Measurements from ENCODE around the gene UBE3A.
"Not testable (repeated sequence)": the region's sequence is repeated elsewhere in the genome, so short reads cannot be mapped to it uniquely, and the experiment has no call there.

UBE3A gene

DNA sequence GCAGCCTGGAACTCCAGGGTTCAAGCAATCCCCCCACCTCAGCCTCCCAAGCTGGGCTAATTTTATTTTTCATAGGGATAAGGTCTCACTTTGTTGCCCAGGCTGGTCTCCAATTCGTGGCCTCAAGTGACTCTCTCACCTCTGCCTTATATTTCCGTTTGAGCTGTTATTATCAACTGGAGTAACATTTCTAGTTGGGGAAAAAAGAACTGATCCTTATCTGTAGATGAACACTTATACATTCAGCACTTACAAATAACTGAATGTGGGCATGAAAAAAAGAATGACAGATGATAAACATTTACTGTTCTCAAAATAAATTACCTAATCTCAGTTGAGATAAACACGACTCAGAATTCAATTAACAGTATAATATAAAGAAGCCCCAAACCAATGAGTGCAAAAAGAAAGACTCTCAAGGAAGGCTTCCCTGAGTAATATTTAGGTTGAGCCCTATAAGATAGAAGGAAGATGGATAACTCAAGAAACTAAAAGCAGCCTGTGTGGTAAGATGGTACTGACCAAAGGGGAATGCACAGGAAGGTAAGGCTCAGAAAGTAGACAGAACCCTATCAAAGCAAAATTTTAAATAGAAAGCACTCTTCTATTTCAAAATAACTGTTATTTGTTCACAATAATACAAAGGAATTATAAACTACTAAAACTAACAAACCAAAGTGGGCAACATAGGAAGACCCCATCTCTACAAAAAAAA is 11.8 kb downstream of the UBE3A start:
- Mint-ChIP-seq H3K9me3 (peaks cover 9% of the 10 kb centered on the region), H3K4me1 (ENCODE audit: low read depth) (peaks cover 17% of the 10 kb centered on the region), H3K27ac (no peak overlapping the region), H3K4me3 (no peak overlapping the region), H3K36me3 (ENCODE audit: low read depth) (peaks cover 22% of the 10 kb centered on the region), H3K27me3 (ENCODE audit: low read depth) (no peaks in the 10 kb centered on the region)

- H3K4me1 Mint-ChIP-seq (ENCODE audit: low read depth) = peaks cover 21% of the 10 kb centered on the region
- peaks cover 38% of the 10 kb centered on the region for H3K36me3 Mint-ChIP-seq (ENCODE audit: low read depth)
- no peak overlapping the region for H3K27ac Mint-ChIP-seq
- H3K4me3 Mint-ChIP-seq = no peak overlapping the region
- no peaks in the 10 kb centered on the region for H3K27me3 Mint-ChIP-seq (ENCODE audit: low read depth)
- H3K9me3 Mint-ChIP-seq = peaks cover 26% of the 10 kb centered on the region
Observed at GRCh38 chr15:25424073-25424472, 14.8 kb downstream of the UBE3A start.

- peaks cover 40% of the 10 kb centered on the region for H3K36me3 Mint-ChIP-seq (ENCODE audit: low read depth)
- no peaks in the 10 kb centered on the region for H3K27me3 Mint-ChIP-seq (ENCODE audit: low read depth)
- no peak overlapping the region for H3K4me3 Mint-ChIP-seq
- H3K9me3 Mint-ChIP-seq = peaks cover 31% of the 10 kb centered on the region
- H3K4me1 Mint-ChIP-seq (ENCODE audit: low read depth) = peaks cover 17% of the 10 kb centered on the region
- H3K27ac Mint-ChIP-seq = no peak overlapping the region
Observed at GRCh38 chr15:25422021-25422420, 16.8 kb downstream of the UBE3A start.

- Mint-ChIP-seq H3K4me1 (ENCODE audit: low read depth) (peaks cover 20% of the 10 kb centered on the region), H3K27ac (no peak overlapping the region), H3K4me3 (no peak overlapping the region), H3K9me3 (peaks cover 48% of the 10 kb centered on the region), H3K36me3 (ENCODE audit: low read depth) (peaks cover 37% of the 10 kb centered on the region), H3K27me3 (ENCODE audit: low read depth) (no peaks in the 10 kb centered on the region)
Observed at GRCh38 chr15:25418202-25418601, 20.6 kb downstream of the UBE3A start.

- Mint-ChIP-seq H3K4me3 (no peak overlapping the region), H3K36me3 (ENCODE audit: low read depth) (peaks cover 37% of the 10 kb centered on the region), H3K4me1 (ENCODE audit: low read depth) (peaks cover 20% of the 10 kb centered on the region), H3K27me3 (ENCODE audit: low read depth) (no peaks in the 10 kb centered on the region), H3K27ac (no peak overlapping the region), H3K9me3 (peaks cover 49% of the 10 kb centered on the region)
Observed at GRCh38 chr15:25417604-25418003, 21.2 kb downstream of the UBE3A start.

DNA sequence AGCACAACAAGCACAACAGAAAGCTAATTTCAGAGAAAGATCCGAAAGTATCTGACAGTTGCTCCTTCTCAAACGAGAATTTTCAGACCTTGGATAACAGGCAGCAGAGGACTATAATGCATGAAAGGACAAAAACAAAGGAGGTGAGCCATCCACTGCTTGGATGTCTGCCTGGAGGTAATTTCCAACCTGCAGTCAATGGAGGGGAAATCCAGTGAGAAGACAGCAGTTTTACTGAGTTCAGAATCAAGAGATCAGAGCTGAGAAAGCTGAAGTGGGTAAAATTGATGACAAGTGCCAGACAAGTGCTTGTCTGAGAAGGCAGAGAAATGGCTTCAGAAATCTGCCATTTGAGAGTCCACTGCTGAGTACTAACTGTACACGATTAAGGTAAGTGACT is 22.1 kb downstream of the UBE3A start:
- Mint-ChIP-seq H3K27ac (no peak overlapping the region), H3K9me3 (peaks cover 46% of the 10 kb centered on the region), H3K27me3 (ENCODE audit: low read depth) (no peaks in the 10 kb centered on the region), H3K36me3 (ENCODE audit: low read depth) (peaks cover 34% of the 10 kb centered on the region), H3K4me3 (no peak overlapping the region), H3K4me1 (ENCODE audit: low read depth) (peaks cover 19% of the 10 kb centered on the region)

DNA sequence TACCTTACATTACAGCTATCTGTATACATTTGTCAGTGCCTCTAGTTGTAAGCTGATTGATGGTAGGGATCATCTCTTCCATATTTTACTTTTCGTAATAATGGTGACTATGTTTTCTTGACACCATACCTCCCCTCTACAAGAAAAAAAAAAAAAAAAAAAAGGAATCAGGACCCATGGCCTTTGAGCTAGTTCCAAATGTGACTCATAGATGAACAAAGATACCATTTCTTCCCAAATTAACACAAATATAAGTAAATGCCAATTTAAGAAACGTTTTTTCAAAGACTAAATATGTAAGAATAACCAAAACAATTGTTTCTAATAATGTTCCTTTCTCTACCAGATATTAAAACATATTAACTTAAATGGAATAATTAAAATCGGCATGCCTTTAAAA is 23.1 kb downstream of the UBE3A start:
- Mint-ChIP-seq H3K27me3 (ENCODE audit: low read depth) (no peaks in the 10 kb centered on the region), H3K4me1 (ENCODE audit: low read depth) (peaks cover 19% of the 10 kb centered on the region), H3K27ac (no peak overlapping the region), H3K9me3 (peaks cover 42% of the 10 kb centered on the region), H3K4me3 (no peak overlapping the region), H3K36me3 (ENCODE audit: low read depth) (peaks cover 28% of the 10 kb centered on the region)

DNA sequence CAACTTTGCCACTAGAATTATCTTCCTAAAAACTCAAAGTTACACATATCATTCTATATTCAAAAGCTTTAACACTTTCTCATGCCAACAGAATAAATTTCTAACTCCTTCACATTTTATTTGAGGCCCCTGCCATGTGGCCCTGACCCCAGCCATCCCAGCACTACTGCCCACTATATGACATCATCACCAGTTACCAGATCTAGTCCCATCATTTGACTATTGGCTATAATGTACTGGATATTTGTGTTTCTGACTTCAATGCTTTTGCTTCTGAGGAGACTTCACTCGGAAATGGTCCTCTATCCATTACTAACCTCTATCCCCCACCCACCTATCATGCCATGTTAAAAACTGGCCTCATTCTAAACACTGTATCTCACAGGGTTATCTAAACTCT is 23.6 kb downstream of the UBE3A start:
- Mint-ChIP-seq H3K9me3 (peaks cover 40% of the 10 kb centered on the region), H3K4me1 (ENCODE audit: low read depth) (peaks cover 19% of the 10 kb centered on the region), H3K36me3 (ENCODE audit: low read depth) (peaks cover 26% of the 10 kb centered on the region), H3K27me3 (ENCODE audit: low read depth) (no peaks in the 10 kb centered on the region), H3K27ac (no peak overlapping the region), H3K4me3 (no peak overlapping the region)

GRCh38 chr15:25410649-25411048 is 28.2 kb downstream of the UBE3A start:
- no peaks in the 10 kb centered on the region for H3K27me3 Mint-ChIP-seq (ENCODE audit: low read depth)
- H3K36me3 Mint-ChIP-seq (ENCODE audit: low read depth) = peaks cover 19% of the 10 kb centered on the region
- no peak overlapping the region for H3K4me3 Mint-ChIP-seq
- H3K27ac Mint-ChIP-seq = no peak overlapping the region
- peaks cover 8% of the 10 kb centered on the region for H3K4me1 Mint-ChIP-seq (ENCODE audit: low read depth)
- H3K9me3 Mint-ChIP-seq = peaks cover 13% of the 10 kb centered on the region

DNA sequence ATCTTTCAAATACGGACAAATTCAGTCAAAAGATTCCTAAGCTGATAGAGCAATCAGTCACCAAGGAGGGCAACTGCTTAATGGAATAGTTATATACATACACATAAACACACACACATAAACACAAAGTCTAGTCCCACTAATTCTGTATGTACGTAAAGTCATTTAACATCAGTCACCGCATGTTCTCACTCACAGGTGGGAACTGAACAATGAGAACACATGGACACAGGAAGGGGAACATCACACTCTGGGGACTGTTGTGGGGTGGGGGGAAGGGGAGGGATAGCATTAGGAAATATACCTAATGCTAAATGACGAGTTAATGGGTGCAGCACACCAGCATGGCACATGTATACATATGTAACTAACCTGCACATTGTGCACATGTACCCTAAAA is 29.1 kb downstream of the UBE3A start:
- H3K4me1 Mint-ChIP-seq (ENCODE audit: low read depth); H3K9me3 Mint-ChIP-seq: not testable (repeated sequence)

GRCh38 chr15:25408929-25409328 is 29.9 kb downstream of the UBE3A start:
- peaks cover 24% of the 10 kb centered on the region for H3K36me3 Mint-ChIP-seq (ENCODE audit: low read depth)

More for the DNA sequence above, 29.1 kb downstream of the UBE3A start:
- not testable (repeated sequence) for H3K27ac Mint-ChIP-seq; H3K27me3 Mint-ChIP-seq (ENCODE audit: low read depth); H3K4me3 Mint-ChIP-seq
- H3K36me3 Mint-ChIP-seq (ENCODE audit: low read depth) = peaks cover 17% of the 10 kb centered on the region

GRCh38 chr15:25408428-25408827 is 30.4 kb downstream of the UBE3A start:
- Mint-ChIP-seq H3K9me3 (peaks cover 7% of the 10 kb centered on the region), H3K4me3 (no peak overlapping the region), H3K4me1 (ENCODE audit: low read depth) (peaks cover 6% of the 10 kb centered on the region), H3K36me3 (ENCODE audit: low read depth) (peaks cover 25% of the 10 kb centered on the region), H3K27ac (no peak overlapping the region), H3K27me3 (ENCODE audit: low read depth) (no peaks in the 10 kb centered on the region)

More at GRCh38 chr15:25408929-25409328, 29.9 kb downstream of the UBE3A start:
- Mint-ChIP-seq H3K27ac (no peak overlapping the region), H3K4me1 (ENCODE audit: low read depth) (peaks cover 8% of the 10 kb centered on the region), H3K9me3 (peaks cover 12% of the 10 kb centered on the region), H3K4me3 (no peak overlapping the region), H3K27me3 (ENCODE audit: low read depth) (no peaks in the 10 kb centered on the region)

GRCh38 chr15:25407950-25408349 is 30.9 kb downstream of the UBE3A start:
- Mint-ChIP-seq H3K9me3 (peaks cover 3% of the 10 kb centered on the region), H3K27ac (no peak overlapping the region), H3K4me3 (no peak overlapping the region), H3K36me3 (ENCODE audit: low read depth) (peaks cover 30% of the 10 kb centered on the region), H3K4me1 (ENCODE audit: low read depth) (peaks cover 6% of the 10 kb centered on the region), H3K27me3 (ENCODE audit: low read depth) (no peaks in the 10 kb centered on the region)

DNA sequence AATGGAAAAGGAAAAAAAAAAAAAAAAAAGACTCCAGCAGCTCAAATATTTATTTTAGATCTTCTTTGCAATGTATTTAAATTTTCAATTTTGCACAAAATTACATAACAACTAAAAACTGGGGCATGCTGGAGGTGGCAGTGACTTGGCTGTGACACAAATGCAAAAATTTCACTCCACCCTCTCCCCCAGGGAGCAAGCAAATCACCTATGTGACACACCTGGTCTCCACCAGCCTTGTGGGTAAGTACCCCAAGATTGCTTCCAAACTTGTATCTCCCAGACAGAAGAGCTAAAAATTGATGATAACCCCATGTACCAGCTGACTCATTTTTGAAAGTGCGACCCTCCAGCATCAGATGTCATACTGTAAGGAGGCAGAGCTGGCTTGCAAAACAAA is 32.0 kb downstream of the UBE3A start:
- Mint-ChIP-seq H3K27me3 (ENCODE audit: low read depth) (no peaks in the 10 kb centered on the region), H3K4me3 (no peak overlapping the region), H3K27ac (peak overlapping the region; percentile 28), H3K4me1 (ENCODE audit: low read depth) (peaks cover 6% of the 10 kb centered on the region), H3K36me3 (ENCODE audit: low read depth) (peaks cover 36% of the 10 kb centered on the region), H3K9me3 (peaks cover 7% of the 10 kb centered on the region)

DNA sequence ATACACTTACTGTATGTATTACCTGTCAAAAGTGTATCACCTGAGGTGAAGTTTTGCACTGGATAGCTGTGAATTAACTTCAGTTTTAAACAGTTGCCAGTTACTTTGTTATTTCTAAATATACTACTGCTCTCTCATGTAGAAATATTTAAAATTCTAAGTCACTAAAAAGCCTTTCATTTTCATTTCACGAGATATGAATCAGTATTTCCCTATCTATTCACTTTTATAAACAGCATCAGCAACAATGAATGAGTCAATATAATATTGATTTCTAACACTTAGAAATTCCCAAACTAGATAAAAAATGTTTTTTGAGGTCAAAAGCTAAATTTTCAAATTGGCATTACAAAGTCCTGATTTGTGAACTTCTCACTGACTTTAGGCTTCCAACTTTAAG is 32.6 kb downstream of the UBE3A start:
- Mint-ChIP-seq H3K4me3 (no peak overlapping the region), H3K27ac (no peak overlapping the region), H3K4me1 (ENCODE audit: low read depth) (peaks cover 6% of the 10 kb centered on the region)

More for the DNA sequence above, 32.6 kb downstream of the UBE3A start:
- Mint-ChIP-seq H3K9me3 (peaks cover 7% of the 10 kb centered on the region), H3K36me3 (ENCODE audit: low read depth) (peaks cover 42% of the 10 kb centered on the region), H3K27me3 (ENCODE audit: low read depth) (no peaks in the 10 kb centered on the region)

All from T-helper 1 cell treated with Interleukin-12 subunit alpha and Interleukin-12 subunit beta and Interleukin-4 antibody, amounts not matched to agents 30 μg/mL and 1 μg/mL, for 36 hours (primary cell).